Embryonic facial prominence (tissue), 1 donor: Measurements from ENCODE around the gene FLOT2.
"Not testable (repeated sequence)": the region's sequence is repeated elsewhere in the genome, so short reads cannot be mapped to it uniquely, and the experiment has no call there.

Source experiments
- DNase-seq: peaks from one replicate; pipeline ENCODE4 v3.0.0-alpha.2; 2016; ENCODE audit errors: extremely low spot score

Gene FLOT2

DNA sequence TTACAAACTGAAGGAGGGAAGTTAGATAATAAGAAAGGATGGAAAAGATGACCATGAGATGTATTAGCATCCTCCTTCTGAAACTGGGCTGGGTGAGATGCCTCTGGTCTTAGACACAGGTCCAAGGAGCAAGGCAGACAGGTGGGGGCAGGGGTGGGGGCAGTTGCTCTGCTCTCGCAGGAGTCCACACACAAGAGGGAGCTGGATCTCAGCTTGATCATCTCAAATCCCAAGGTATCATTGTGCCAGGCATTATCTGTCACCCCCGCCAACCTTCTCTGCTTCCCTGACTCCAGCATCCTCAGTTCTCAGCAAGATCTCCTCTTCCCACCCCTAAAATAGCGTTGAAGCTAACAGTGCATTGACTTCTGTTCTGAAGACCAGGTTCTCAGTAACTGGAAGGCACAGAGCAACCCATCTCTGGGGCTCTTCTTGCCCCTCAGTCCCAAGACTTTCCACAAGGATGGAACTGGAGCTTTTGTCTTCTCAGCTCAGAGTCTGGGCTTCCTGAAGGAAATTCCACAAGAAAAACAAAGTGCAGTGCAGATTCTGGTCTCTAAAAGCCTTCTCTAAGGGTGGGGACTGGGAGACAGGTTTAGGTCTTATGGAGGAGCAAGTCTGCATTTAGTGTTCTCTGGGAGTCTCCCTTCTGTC is 1.6 kb downstream of the FLOT2 start:
- no peak for DNase-seq

DNA sequence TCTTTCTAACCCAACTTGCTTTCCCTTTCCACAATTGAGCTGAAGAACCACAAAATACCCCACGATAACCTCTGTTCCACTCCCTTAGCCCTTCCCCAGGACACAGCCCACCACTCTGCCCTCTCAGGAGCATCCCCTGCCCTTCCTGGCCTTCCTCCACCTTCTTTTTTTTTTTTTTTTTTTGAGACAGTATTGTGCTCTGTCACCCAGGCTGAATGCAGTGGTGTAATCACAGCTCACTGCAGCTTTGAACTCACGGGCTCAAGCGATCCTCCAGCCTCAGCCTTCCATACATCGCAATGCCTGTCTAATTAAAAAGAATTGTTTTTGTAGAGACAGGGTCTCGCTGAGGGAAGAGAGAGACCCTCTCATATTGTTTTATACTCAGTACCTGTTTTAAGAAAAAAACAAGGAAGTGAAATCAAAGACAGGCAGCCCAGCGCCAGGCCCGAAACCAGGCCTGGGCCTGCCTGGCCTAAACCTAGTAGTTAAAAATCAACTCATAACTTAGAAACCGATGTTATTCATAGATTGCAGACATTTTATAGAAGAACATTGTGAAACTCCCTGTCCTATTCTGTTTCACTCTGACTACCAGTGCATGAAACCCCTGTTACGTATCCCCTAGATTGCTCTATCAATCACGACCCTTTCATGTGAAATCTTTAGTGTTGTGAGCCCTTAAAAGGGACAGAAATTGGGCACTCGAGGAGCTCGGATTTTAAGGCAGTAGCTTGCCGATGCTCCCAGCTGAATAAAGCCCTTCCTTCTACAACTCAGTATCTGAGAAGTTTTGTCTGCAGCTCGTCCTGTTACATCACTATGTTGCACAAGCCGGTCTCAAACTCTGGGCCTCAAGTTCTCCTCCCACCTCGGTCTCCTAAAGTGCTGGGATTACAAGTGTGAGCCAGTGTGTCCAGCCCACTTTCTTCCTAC is 4.0 kb downstream of the FLOT2 start:
- DNase-seq = not testable (repeated sequence)

DNA sequence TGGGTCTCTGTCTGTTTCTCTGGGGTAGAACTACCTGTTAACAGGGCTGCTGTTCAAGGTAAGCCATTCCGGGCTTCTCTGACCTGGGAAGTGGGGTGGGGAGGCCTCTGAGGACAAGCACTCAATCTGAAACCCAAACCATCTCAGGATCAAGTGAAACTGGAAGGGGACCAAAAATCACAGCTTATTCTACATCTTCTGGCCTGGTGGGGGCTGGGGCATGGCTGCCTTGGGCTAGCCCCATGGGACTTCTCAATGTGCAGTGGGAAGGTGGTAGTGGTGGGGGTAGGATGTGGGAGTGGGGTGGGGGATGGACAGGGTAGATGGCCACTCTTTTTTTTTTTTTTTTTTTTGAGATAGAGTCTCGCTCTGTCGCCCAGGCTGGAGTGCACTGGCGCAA is 5.5 kb downstream of the FLOT2 start:
- no peak for DNase-seq

DNA sequence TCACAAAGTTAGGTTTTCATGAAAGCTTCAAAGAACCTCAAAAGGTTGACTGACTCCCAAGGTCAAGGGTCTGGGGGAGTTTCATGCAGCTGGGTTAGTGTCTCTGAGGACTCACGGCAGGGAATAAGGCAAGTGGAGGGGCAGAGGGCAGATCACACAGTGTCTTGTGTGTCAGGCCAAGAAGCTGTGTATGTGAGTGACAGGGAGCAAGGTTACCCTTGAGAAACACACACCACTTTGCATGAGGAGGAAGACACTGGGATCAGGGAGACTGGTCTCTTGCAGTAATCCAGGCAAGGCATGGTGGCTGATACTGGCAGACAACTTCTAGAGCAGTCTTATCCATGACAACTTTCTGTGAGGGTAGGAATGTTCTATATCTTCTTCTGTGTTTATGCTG is 6.3 kb downstream of the FLOT2 start:
- no peak for DNase-seq

DNA sequence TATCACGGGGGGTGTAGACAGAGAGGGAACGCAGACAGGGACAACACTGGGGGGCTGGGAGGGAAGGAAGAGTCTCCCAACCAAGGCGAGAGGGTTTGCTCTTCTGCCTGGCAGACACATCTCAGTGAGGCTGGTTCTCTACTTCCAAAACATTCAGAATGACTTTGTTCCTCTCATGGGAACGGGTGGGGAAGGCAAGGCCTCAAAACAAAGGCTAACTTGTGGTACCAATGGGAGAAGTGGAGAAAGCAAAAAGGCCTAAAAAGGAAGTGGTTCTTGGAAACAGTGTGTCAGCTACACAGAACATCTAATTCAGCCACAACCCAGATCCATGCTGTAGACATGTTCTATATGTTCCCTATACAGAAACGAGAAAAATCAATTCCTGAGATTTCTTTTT is 7.5 kb downstream of the FLOT2 start:
- DNase-seq = no peak

DNA sequence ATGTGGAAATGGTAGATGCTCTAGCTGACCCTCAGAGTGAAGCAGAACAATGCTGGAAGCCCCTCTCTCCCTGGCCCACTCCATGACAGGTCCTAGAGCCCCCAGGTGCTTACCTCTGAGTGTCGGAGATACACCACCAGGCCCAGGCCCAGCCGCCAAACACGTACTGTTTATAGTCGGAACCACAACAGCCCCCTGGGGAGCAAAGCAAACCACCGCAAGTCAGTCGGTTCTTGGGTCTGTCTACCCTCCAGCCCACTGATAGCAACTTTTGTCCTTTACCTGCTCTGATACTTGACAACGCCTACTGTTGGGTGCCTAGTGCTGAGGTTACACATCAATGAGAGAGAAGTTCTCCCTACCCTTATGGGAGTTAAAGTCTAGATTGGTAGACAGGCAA is 8.7 kb downstream of the FLOT2 start:
- DNase-seq = no peak

DNA sequence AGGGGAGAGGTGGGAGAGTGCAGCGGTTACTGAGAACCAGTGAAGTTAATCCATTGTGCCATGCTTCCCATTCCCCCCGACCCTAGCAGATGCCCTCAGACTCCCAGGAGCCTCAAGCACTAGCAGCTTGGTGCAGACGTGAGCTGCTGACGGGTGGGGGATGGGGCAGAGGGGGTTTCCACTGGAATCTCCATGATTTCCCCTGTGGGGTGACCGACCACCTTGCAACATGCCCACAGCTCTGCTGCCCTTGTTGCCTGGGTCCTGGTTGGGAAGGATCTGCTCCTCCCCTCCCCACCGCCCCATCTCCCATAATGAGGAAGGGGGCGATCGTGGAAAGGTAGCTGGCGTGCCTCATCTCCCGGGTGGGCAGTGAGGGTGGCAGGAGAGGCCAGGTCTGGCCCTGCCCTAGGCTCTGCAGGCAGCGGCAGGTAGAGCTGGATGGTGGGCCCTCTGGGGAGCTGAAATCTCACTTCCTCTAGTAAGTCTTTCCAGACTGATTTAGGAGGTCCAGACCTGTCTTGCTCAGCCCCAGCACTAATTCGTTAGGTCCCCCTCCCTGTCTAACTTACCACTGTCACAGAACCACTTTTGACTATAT is 9.6 kb downstream of the FLOT2 start:
- DNase-seq = no peak

DNA sequence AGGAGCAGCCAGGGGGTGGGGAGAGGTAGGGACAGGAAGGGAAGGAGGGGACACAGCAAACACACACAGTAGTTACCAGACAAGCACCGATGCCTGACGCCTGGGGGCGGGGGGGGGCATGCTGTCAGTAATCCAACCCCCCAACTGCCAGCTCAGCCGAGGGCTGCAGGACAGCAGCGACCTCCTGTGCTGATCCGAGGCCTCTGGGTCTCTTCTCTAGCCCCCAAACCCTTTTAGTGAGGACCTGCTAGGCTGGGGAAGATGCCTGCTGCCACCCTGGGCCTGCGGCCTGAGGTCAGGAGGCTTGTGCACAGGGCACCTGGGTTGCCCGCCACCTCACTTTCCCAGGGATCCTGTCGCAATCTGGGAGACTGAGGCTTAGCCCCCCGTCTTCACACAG is 11.6 kb downstream of the FLOT2 start:
- no peak for DNase-seq

DNA sequence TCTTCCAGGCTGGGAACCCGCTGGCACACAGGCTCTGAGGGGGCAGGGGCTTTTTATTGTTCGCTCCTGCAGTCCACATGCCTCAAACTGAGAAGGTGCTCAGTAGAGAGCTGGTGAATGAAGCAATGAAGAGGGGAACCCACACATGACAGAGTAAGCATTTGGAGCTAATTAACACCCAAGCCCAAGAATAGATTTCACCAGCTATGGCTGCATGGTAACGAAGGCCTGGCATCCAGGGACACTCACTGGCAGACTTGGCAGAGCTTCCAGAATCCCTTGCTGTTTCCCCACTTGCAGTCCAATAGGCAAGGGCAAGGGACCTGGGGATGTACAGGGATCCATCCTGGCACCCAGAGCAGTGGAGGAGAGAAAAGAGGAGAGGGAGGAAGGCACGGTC is 12.2 kb downstream of the FLOT2 start:
- DNase-seq = no peak

DNA sequence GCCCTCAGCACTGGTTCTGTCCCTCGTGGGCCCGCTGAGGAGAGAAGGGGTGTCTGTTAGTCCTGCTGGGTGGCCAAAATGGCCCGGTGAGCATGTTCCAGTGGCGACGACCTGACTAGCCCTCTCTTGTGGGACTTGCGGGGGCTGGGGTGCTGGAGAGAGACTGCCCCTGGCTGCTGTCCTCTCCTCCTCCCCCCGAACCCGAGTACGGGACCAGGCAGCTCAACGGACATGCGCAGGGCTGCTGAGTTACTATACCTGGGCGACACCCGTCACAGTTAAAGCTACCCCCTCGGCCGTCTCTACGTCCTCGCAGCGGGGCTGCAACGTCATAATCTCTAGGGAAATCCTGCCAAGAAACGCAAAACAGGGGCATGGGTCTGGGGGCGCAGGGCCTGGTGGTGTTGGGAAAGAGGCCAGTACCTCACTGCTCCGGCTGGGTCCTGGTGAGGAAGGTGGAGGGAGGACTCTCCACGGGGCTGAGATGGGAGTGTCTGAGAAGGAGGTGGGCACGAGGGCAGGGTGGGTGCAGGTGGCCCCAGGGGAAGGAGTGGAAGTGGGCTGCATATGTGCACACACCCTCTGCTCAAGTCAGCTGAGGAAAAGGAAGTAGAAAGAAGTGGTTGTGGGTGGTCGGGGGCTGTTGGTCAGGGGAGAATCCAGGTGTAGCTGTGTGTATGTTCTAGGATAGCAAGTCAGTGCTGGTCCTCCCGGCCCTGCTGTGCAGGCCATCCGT is 13.4 kb downstream of the FLOT2 start:
- DNase-seq = no peak

DNA sequence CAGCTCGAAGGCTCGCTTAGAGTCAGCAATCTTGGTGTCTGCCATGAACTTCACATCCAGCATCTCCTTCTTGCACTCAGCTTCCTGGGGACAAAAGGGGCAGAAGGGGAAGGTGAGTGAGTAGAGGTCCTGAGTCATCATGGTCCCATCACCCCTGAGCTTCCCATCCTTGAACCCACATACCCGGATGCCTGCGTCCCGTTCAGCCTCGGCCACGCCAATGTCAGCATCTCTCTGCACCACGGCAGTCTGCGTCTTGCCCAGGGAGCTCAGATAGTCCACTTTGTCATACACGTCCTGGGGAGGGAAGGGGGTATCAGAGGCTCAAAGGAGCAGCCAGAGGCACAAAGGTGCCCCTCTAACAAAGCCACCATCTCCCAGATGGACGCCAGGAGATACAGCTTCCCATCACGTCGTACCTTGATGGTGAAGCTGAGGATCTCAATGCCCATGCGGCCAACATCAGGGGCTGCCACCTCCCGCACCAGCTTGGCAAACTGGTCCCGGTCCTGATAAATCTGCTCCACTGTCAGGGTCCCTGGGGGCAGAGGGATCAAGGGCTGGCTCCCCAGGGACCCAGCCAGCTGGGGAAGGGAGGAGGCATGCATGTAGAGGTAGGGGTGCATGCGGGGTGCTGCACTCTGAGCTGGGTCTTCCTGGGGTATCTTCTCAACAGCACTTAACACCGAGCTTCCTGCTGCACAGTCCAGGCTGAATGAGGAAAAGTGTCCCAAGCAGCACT is 15.2 kb downstream of the FLOT2 start:
- no peak for DNase-seq

DNA sequence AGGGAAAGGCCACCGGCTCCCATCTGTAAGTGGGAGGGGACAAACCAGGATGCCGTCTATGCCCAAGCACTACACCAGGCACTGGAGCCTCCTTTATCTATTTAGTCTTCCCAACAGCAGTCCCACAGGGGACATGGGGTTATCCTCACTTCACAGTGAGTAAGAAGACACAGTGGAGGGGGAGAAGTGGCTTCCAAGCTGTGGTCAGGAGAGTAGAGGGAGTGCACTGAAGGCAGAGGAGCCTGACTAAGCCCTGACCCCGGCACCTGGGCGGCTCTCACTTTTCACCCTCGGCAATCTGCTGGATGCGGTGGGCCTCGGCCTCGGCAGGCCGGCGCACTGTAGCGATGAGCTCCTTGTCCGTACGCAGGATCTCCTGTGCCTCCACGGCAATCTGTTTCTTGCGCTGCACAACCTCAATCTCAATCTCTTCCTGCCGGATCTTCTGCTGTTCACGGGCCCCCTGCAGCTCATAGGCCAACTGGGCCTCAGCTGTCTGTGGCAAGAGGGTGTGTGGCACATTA is 15.9 kb downstream of the FLOT2 start:
- no peak for DNase-seq

DNA sequence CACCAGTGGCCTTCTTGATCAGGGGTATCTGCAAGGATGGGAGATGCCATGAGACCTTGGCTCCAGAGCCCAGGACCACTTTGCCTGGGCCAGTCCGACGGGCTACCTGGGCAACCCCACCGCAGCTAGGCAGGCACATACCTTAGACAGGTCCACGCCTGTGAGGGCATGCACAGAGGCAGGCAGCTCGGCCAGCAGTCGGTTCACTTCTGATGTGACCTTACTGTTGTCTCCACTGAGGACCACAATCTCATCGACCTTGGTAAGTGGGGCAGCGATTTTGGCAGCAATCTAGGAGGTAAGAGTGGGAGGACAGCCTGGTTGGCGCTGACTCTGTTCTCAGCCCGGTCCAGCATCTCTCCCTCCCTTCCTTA is 17.0 kb downstream of the FLOT2 start:
- DNase-seq = no peak

DNA sequence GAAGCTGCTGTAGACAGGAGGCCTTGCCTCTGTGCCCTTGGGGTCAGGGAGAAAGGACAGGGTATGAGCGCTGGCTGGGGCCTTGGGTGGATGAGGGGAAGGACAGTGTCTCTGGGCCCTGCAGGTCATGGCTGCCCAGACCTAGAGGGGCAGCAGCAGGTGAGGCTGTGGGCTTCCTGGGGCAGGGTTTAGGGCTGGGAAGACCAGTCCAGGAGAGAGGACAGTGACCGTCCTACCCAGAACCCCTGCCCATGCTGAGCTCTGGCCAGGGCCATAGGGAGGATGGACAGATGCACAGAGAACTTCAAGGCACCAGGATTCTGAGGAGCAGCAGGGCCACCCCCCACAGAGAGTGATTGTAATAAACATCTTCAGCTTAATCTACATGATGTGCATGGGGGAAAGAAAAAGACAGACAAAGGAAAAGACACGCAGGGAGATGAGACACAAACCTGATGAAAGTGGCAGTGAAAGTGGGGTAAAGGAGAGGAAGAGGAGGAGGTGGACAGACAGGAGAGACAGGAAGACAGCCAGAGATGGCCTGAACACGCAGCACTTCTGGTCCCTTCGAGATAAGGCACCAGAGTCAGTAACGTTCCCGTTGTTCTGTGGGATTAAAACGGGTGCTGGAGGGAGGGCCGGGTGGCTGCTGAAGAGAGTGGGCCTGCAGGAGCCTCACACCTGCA is 17.5 kb downstream of the FLOT2 start:
- no peak for DNase-seq

DNA sequence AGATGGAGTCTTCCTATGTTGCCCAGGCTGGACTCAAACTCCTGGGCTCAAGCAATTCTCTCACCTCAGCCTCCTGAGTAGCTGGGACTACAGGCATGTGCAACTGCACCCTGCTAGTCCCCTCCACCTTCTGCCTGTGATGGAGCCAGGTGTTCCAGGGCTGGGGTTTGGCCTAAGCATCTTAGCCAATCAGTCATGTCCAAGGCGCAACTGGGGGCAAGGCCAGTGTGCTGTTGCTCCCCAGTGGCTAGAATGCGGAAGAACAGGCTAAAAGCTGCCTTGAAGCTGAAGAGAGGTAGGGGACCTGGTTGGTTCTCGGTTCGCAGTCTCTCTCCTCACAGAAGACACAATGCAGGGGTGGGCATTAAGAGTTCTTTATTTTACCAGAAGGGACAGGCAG is 18.6 kb downstream of the FLOT2 start:
- DNase-seq = no peak

DNA sequence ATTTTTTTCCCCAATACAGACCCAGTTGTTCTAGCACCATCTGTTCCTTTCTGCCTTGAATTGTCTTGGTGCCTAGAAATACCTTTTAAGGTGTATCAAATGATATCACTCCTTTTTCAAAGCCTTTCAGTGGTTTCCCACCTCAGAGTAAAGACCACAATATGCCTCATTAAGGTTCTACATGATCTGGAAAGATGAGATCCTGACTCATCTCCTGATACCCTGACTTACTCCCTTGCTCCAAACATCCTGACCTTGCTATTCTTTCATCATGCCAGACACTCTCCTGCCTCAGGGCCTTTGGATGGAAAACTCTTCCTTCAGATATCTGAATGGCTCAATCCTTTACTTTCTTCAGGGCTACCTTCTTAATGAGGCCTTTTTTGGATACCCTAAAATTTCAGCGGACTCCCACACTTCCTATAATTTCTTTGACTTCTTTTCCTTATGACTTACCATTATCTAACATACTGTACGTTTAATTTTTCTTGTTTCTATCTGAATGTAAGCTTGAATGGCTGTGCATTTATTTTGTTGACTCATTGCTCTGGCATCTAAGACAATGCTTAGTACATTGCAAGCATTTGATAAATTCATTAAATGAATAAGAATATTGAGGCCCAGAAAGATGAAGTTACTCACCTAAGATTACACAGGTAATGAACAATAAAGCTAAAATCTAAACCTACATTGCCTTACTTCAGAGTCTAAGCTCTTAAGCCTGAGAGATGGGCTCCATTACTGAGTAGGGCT is 19.2 kb downstream of the FLOT2 start:
- no peak for DNase-seq

DNA sequence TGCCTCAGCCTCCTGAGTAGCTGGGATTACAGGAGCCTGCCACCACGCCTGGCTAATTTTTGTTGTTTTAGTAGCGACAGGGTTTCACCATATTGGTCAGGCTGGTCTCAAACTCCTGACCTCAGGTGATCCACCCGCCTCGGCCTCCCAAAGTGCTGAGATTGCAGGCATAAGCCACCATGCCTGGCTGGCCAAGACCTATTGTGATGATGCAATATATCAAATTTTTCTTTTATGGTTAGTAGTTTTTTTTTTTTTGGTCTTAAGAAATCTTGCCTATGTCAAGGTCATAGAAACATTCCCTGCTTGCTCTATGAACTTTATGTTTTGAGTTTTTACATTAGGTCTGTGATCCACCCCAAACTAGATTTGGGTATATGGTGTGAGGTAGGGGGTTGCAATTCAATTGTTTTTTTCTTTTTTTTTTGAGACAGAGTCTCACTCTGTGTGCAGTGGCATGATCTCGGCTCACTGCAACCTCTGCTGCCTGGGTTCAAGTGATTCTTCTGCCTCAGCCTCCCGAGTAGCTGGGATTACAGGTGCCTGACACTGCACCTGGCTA is 20.3 kb downstream of the FLOT2 start:
- not testable (repeated sequence) for DNase-seq

DNA sequence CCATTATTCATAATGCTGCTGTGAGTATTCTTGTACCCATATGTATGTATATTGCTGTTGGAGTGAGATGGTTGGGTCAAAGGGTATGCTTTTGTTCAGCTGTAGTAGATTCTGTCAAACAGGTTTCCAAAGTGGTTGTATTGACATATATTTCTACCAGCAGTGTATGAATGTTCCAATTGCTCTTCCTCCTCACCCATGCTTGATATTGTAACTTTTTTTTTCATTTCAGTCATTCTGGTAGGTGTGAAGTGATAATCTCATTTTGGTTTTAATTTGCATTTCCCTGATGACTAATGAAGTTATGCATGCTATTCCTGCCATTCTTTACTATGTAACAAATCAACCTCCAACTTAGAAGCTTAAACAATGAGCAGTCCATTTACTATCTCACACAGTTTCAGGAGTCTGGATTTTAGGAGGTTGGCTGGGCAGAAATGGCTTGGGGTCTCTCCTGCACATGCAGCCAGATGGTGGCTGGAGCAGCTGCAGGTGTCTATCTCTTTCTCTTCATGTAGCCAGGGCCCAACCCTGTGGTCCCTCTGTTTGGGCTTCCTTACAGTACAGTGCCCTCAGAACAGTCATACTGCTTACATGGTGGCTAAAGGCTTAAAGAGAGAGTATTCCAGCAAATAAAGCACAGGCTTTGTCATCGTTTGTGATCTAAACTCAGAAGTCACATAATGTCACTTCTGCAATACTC is 21.5 kb downstream of the FLOT2 start:
- DNase-seq = no peak

DNA sequence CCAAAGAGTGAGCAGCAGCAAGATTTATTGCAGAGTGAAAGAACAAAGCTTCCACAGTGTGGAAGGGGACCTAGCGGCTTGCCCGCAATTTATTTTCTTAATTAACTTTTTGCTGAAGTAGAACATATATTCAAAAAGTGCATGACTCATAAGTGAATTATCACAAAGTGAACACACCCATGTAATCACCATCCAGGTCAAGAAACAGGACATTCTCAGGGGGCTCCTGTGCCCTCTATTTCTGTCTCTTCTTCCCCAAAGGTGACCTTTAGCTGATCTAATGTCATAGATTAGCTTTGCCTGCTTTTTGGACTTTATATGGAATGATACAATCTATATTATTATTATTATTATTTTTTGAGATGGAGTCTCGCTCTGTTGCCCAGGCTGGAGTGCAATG is 22.8 kb downstream of the FLOT2 start:
- no peak for DNase-seq
